PC-9 (cell line): ENCODE measurements around the gene PHACTR1. TPM values are rescaled to one million over a fixed set of nuclear protein-coding genes. Genes with fewer than 3 reads are reported as not detected.
A peak's percentile ranks its signal among the peaks of the same experiment; 100 is the strongest.

Source experiments
- BruUV-seq: library from RNA; stranded (reverse); fragments of 400-500 nt; replicated peaks from 2 replicates; lab custom pipeline; 2021; lab: Mats Ljungman, UMichigan
- CTCF ChIA-PET: fragments of 300-600 bp; sonication (Branson Sonifier 250); formaldehyde crosslinking; loops from one replicate; lab custom pipeline; 2022; ENCODE audit warnings: antibody characterized with exemption; lab: Charles Lee
- POLR2A ChIA-PET: fragments of 300-600 bp; sonication (Branson Sonifier 250); formaldehyde crosslinking; loops from one replicate; lab custom pipeline; 2022; ENCODE audit warnings: antibody characterized with exemption; ENCODE audit not compliant: unreplicated experiment; lab: Charles Lee
- DNase-seq, 2 experiments: peaks; one replicate each; pipeline versions ENCODE4 v3.0.0 to v3.0.0-alpha.2; 2015 to 2022; ENCODE audit warnings: mixed read lengths in 1 of 2
- H2AFZ ChIP-seq: fragments of 200-600 bp; sonication (generic); 2 replicates; pipeline ENCODE4 v1.8.1; 2017; ENCODE audit warnings: antibody characterized with exemption
- H3F3A ChIP-seq: fragments of 200-600 bp; sonication (generic); 2 replicates; pipeline ENCODE4 v1.8.1; 2017; ENCODE audit warnings: antibody characterized with exemption, mild to moderate bottlenecking, low read depth; ENCODE audit not compliant: insufficient read depth
- H3K27ac ChIP-seq: fragments of 200-600 bp; sonication (generic); 2 replicates; pipeline ENCODE4 v1.6.1; 2016; ENCODE audit warnings: mixed run types
- H3K27me3 ChIP-seq: fragments of 200-600 bp; sonication (generic); 2 replicates; pipeline ENCODE4 v1.6.1; 2016; ENCODE audit warnings: low read depth, mixed run types; ENCODE audit not compliant: insufficient read depth
- H3K36me3 ChIP-seq: fragments of 200-600 bp; sonication (generic); 2 replicates; pipeline ENCODE4 v1.6.1; 2016; ENCODE audit warnings: low read depth, mixed run types
- H3K4me1 ChIP-seq: fragments of 200-600 bp; sonication (generic); replicated peaks from 2 replicates; pipeline ENCODE4 v1.6.1; 2016; ENCODE audit warnings: mixed run types; ENCODE audit not compliant: insufficient read depth
- H3K4me2 ChIP-seq: fragments of 200-600 bp; sonication (generic); 2 replicates; pipeline ENCODE4 v1.6.1; 2017; ENCODE audit warnings: mixed run types
- H3K4me3 ChIP-seq: fragments of 200-600 bp; sonication (generic); 2 replicates; pipeline ENCODE4 v1.6.1; 2016; ENCODE audit warnings: mixed run types
- H3K79me2 ChIP-seq: fragments of 200-600 bp; sonication (generic); 2 replicates; pipeline ENCODE4 v1.6.1; 2017; ENCODE audit warnings: low read depth, mixed run types
- H3K9me2 ChIP-seq: fragments of 200-600 bp; sonication (generic); 2 replicates; pipeline ENCODE4 v1.8.1; 2017; ENCODE audit warnings: mild to moderate bottlenecking; ENCODE audit not compliant: insufficient read depth
- H3K9me3 ChIP-seq: fragments of 200-600 bp; sonication (generic); 2 replicates; pipeline ENCODE4 v1.8.1; 2016; ENCODE audit warnings: low read depth; ENCODE audit not compliant: insufficient read depth
- H4K20me1 ChIP-seq: fragments of 200-600 bp; sonication (generic); 2 replicates; pipeline ENCODE4 v1.8.1; 2017; ENCODE audit not compliant: insufficient read depth
- CTCF ChIP-seq: fragments of 200-600 bp; sonication (generic); conservative IDR thresholded peaks from 2 replicates; pipeline ENCODE4 v1.6.1; 2017; ENCODE audit warnings: mixed run types, antibody characterized with exemption, mild to moderate bottlenecking, moderate library complexity
- EZH2 ChIP-seq: fragments of 200-600 bp; sonication (generic); IDR thresholded peaks from 2 replicates; pipeline ENCODE4 v1.8.0; 2017; ENCODE audit warnings: antibody characterized with exemption, low read depth
- intact Hi-C: fragments of 100-400 bp; cut with micrococcal nuclease; formaldehyde crosslinking; loops from one replicate; pipeline ENCODE4 v1.10.0; 2022; ENCODE audit not compliant: unreplicated experiment
- total RNA-seq: library from RNA; stranded (reverse); gene quantifications from 2 replicates; pipeline ENCODE4 v1.2.3, GENCODE V29; 2021

The PHACTR1 gene
- total RNA-seq, 1 experiment from 2014 or later, result not detected

DNA sequence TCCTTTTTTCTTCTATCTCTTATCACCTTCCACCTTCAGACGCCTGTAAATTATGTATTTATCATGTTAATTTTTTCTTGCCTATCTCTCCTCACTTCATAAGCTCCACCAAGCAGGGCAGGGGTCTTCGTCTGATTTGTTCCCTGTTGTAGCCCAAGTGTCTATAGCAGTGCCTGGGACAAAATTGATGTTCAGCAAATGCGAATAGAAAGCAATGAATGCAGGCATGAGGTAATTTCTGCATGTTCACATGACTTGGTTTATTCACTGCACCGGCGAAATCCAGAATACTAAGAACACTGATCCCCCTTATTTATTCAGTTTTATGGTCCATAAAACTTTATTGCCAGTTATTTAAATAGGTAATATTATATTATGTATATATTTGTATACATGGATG is 449.7 kb downstream of the PHACTR1 start:
- H3K4me3 ChIP-seq, result no peak overlapping the region
- TF ChIP-seq EZH2, result no peak
- no peak for TF ChIP-seq CTCF
- H3K36me3 ChIP-seq, result no peaks in the 10 kb centered on the region
- no peaks in the 10 kb centered on the region for H3K9me3 ChIP-seq
- H2AFZ ChIP-seq, result no peak overlapping the region
- DNase-seq, result no peak
- POLR2A ChIA-PET, result no interaction called here
- CTCF ChIA-PET, result no interaction called here
- no peaks in the 10 kb centered on the region for H4K20me1 ChIP-seq
- no peak overlapping the region for H3K27ac ChIP-seq
- intact Hi-C loops, result no loop called here
- no peaks in the 10 kb centered on the region for H3K9me2 ChIP-seq
- no TSS peak for BruUV-seq
- no peaks in the 10 kb centered on the region for H3F3A ChIP-seq
- H3K4me2 ChIP-seq, result peak overlapping the region; percentile 26; the same call in 1 of the 2 replicates
- H3K27me3 ChIP-seq, result peaks cover 89% of the 10 kb centered on the region
- H3K79me2 ChIP-seq, result no peaks in the 10 kb centered on the region
- no peaks in the 10 kb centered on the region for H3K4me1 ChIP-seq

- Histone ChIP-seq H3K27ac (no peak overlapping the region), H2AFZ (no peak overlapping the region), H4K20me1 (no peaks in the 10 kb centered on the region), H3K79me2 (no peaks in the 10 kb centered on the region), H3F3A (no peaks in the 10 kb centered on the region), H3K4me3 (no peak overlapping the region), H3K4me1 (no peaks in the 10 kb centered on the region), H3K9me3 (no peaks in the 10 kb centered on the region), H3K9me2 (no peaks in the 10 kb centered on the region), H3K36me3 (no peaks in the 10 kb centered on the region), H3K27me3 (peaks cover 89% of the 10 kb centered on the region), H3K4me2 (no peak overlapping the region)
- TF ChIP-seq EZH2, result no peak
- TF ChIP-seq CTCF, result no peak
- intact Hi-C loops, result no loop called here
- DNase-seq, result no peak
- ChIA-PET CTCF (no interaction called here), POLR2A (no interaction called here)
- no TSS peak for BruUV-seq
Measured at GRCh38 chr6:13166916-13167315, 450.3 kb downstream of the PHACTR1 start.

DNA sequence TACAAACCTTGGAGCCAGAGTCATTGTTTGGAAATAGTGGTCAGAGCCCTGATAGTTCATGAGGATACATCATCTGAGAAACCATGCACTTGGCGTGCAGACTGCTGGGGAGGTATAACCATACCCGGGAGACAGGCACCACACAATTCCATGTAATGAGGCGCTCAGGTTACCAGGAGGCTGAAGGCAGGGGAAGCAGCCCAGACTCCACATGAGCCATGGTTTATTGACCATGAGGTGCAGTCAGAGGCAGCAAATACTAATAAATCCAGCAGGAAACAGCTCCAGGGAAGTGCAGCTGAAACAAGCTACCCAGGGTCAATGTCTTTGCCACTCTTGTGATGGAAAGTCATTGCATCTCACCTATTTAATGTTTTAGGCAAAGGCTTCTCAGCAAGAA is 455.7 kb downstream of the PHACTR1 start:
- intact Hi-C loops, result no loop called here
- H4K20me1 ChIP-seq, result no peaks in the 10 kb centered on the region
- POLR2A ChIA-PET, result no interaction called here
- H3K27me3 ChIP-seq, result peaks cover 79% of the 10 kb centered on the region
- H3K9me2 ChIP-seq, result no peaks in the 10 kb centered on the region
- H3K4me3 ChIP-seq, result no peak overlapping the region
- no peak for DNase-seq
- no peak overlapping the region for H3K4me2 ChIP-seq
- no TSS peak for BruUV-seq
- H3F3A ChIP-seq, result no peaks in the 10 kb centered on the region
- no peaks in the 10 kb centered on the region for H3K36me3 ChIP-seq
- CTCF ChIA-PET, result no interaction called here
- H3K27ac ChIP-seq, result no peak overlapping the region
- TF ChIP-seq EZH2, result no peak
- no peak for TF ChIP-seq CTCF
- H3K79me2 ChIP-seq, result no peaks in the 10 kb centered on the region
- no peaks in the 10 kb centered on the region for H3K9me3 ChIP-seq
- H2AFZ ChIP-seq, result no peak overlapping the region
- no peaks in the 10 kb centered on the region for H3K4me1 ChIP-seq
